GM23338 (cell line): ENCODE results near the gene DUSP21.

Experiments
- CREB1 ChIP-seq: fragments of 250-450 bp; sonication (Bioruptor Pico); IDR thresholded peaks from 2 replicates; pipeline ENCODE4 v1.5.0; 2020; ENCODE audit warnings: low read depth, mild to moderate bottlenecking, moderate library complexity
- NANOG ChIP-seq: IDR thresholded peaks from 2 replicates; pipeline ENCODE4 v1.6.1; 2016; ENCODE audit warnings: antibody characterized with exemption, borderline replicate concordance
- POLR2AphosphoS5 ChIP-seq: IDR thresholded peaks from 2 replicates; pipeline ENCODE4 v1.6.1; 2016; ENCODE audit warnings: antibody characterized with exemption, low read depth
- TF ChIP-seq, protein P1 (sequence below), 2 experiments: fragments of 200-600 bp in 1 of 2; sonication (generic) in 1 of 2; conservative IDR thresholded peaks; 2 replicates each; pipeline versions ENCODE4 v1.5.1 to v1.6.1; 2016 to 2017; ENCODE audit warnings: antibody characterized with exemption in 2 of 2, low read depth in 2 of 2, mild to moderate bottlenecking in 2 of 2, moderate library complexity in 1 of 2

DNA sequence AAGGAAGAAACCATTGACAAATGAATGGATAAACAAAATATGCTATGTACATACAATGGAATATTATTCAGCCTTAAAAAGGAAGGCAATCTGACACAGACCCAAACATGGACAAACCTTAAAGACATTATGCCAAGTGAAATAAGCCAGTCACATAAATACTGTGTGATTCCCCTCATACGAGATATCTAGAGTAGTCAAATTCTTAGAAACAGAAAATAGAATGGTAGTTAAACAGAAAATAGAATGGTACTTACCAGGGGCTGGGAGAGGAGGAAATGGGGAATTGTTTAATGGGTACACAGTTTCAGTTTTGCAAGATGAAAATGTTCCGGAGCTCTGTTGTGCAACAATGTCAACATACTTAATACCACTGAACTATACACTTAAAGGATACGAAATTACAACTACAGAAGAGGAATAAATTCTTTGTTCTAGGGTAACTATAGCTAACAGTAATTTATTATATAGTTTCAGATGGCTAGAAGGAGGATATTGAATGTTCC lies 47.8 kb upstream of the DUSP21 start:
- TF ChIP-seq, protein P1, sequence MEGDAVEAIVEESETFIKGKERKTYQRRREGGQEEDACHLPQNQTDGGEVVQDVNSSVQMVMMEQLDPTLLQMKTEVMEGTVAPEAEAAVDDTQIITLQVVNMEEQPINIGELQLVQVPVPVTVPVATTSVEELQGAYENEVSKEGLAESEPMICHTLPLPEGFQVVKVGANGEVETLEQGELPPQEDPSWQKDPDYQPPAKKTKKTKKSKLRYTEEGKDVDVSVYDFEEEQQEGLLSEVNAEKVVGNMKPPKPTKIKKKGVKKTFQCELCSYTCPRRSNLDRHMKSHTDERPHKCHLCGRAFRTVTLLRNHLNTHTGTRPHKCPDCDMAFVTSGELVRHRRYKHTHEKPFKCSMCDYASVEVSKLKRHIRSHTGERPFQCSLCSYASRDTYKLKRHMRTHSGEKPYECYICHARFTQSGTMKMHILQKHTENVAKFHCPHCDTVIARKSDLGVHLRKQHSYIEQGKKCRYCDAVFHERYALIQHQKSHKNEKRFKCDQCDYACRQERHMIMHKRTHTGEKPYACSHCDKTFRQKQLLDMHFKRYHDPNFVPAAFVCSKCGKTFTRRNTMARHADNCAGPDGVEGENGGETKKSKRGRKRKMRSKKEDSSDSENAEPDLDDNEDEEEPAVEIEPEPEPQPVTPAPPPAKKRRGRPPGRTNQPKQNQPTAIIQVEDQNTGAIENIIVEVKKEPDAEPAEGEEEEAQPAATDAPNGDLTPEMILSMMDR (conservative IDR thresholded peaks at IDR 0.05; ENCODE audit: low read depth in 2 of 2), result no peak
- no peak for TF ChIP-seq POLR2AphosphoS5
- TF ChIP-seq CREB1 (CRISPR knock-in tag), result no peak
- TF ChIP-seq NANOG, result no peak
